GM12873 (cell line): ENCODE results near the gene ZNF865.

Experiments used
- TF ChIP-seq, protein P1 (sequence below): IDR thresholded peaks from 2 replicates; pipeline ENCODE4 v1.5.1; 2012; ENCODE audit warnings: low read depth, mild to moderate bottlenecking, moderate library complexity, low read length, control low read depth; ENCODE audit not compliant: insufficient read depth; ENCODE audit errors: missing control alignments

The ZNF865 gene

DNA sequence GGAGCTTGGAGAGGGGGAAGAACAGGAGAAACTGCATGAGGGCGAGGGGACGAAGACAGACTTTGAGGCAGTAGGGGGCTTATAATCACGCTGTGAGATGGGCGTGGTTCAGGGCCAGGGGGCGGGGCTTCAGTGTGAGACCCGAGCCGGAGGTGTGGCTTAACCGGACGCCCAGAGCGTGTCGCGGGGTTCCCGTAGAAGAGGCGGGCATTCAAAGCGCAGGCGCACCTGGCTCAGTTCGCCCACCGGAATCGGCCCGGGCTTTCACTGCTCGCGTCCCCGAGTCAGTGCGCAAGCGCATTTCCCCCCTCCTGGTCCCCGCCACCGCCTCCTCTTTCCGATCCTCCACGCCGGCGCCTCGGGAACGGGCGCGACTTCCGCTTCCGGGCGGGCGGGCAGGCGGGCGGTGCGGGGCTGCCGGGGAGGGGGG lies 225 bp upstream of the ZNF865 start:
- TF ChIP-seq, protein P1, sequence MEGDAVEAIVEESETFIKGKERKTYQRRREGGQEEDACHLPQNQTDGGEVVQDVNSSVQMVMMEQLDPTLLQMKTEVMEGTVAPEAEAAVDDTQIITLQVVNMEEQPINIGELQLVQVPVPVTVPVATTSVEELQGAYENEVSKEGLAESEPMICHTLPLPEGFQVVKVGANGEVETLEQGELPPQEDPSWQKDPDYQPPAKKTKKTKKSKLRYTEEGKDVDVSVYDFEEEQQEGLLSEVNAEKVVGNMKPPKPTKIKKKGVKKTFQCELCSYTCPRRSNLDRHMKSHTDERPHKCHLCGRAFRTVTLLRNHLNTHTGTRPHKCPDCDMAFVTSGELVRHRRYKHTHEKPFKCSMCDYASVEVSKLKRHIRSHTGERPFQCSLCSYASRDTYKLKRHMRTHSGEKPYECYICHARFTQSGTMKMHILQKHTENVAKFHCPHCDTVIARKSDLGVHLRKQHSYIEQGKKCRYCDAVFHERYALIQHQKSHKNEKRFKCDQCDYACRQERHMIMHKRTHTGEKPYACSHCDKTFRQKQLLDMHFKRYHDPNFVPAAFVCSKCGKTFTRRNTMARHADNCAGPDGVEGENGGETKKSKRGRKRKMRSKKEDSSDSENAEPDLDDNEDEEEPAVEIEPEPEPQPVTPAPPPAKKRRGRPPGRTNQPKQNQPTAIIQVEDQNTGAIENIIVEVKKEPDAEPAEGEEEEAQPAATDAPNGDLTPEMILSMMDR = no peak

GRCh38 chr19:55606471-55606787 lies 982 bp downstream of the ZNF865 start:
- TF ChIP-seq, protein P1 = no peak

GRCh38 chr19:55606817-55607216 lies 1.4 kb downstream of the ZNF865 start:
- TF ChIP-seq, protein P1 = no peak

- TF ChIP-seq, protein P1 = no peak
Observed at GRCh38 chr19:55609326-55609725, 3.9 kb downstream of the ZNF865 start.

GRCh38 chr19:55611300-55611982 lies 6.0 kb downstream of the ZNF865 start:
- TF ChIP-seq, protein P1 = no peak

DNA sequence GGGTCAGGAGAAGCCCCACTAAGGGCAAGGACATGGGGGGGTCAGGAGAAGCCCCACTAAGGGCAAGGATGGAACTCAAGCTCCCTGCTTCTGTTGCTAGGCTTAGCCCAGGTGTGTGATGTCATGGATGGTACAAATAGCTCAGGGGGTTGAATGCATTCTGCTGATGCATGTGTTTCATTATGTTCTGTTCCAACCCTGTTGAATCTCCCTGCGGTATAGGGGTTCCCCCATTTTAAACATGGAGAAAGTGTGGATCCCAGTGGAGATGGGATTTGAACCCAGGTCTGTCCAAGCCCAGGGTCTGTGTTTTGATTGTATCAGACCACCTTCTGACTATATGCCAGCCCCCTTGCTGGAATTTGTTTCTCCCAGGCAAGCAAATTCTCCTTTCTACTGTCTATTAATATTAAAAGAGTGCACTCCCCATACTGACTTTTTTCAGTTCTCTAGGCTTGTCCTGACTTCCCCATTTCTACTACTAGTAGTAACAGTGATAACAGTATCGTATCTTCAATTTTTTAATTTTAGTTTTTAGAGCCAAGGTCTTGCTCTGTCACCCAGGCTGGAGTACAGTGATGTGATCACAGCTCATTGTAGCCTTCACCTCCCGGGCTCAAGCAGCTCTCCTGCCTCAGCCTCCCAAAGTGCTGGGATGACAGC lies 6.7 kb downstream of the ZNF865 start:
- TF ChIP-seq, protein P1 = no peak

DNA sequence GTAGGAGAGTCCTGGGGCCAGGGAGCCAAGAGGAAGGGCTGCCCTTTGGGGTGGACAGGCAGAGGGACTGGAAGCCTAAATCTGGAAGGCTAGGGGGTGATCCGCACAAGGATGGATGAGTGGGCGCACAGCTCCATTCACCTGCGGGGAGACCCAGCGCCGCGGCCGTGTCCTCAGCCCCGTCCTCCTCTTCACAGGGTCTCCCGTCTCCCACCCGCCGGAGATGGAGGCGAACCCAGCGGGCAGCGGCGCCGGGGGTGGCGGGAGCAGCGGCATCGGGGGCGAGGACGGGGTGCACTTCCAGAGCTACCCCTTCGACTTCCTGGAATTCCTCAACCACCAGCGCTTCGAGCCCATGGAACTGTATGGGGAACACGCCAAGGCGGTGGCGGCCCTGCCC lies 7.9 kb downstream of the ZNF865 start:
- TF ChIP-seq, protein P1 = no peak
